HepG2 (cell line): ENCODE results near the gene WSCD1. TPM values are rescaled to one million over a fixed set of nuclear protein-coding genes. Genes with fewer than 3 reads are reported as not detected.

Experiments used
- ATAC-seq: fragments of 200-7000 bp; cut with Tn5 transposase; 3 replicates; pipeline ENCODE4 v1.9.1; 2020; ENCODE audit warnings: mild to moderate bottlenecking, moderate library complexity
- BruUV-seq: library from RNA; stranded (reverse); fragments of 400-500 nt; replicated peaks from 2 replicates; lab custom pipeline; 2021; lab: Mats Ljungman, UMichigan
- CTCF ChIA-PET: fragments of 300-600 bp; formaldehyde crosslinking; extraction: SDS; loops from one replicate; lab custom pipeline; 2021; ENCODE audit warnings: low total read pairs, inconsistent platforms, low intra/inter-chr PET ratio; lab: Yijun Ruan, JAX
- POLR2A ChIA-PET: fragments of 350-600 bp; sonication (Branson Sonifier 250); formaldehyde crosslinking; loops from one replicate; lab custom pipeline; 2020; ENCODE audit warnings: antibody characterized with exemption, inconsistent platforms; lab: Yijun Ruan, JAX
- DNase-seq: peaks from one replicate; pipeline ENCODE4 v3.0.0-alpha.2; 2015; ENCODE audit warnings: low spot score
- FAIRE-seq: peaks from 3 replicates; lab custom pipeline; 2011; peaks lifted over from hg19 to GRCh38; lab: Jason Lieb, UNC
- H2AFZ ChIP-seq: one replicate; pipeline ENCODE4 v1.6.1; 2011; ENCODE audit warnings: low read length, inconsistent platforms
- H3K27ac ChIP-seq: fragments of 300-600 bp; 3 replicates; pipeline ENCODE4 v1.8.0; 2011; ENCODE audit warnings: mixed run types, mild to moderate bottlenecking, mixed read lengths, low read length, inconsistent platforms; ENCODE audit not compliant: insufficient read depth; ENCODE audit errors: extremely low read length
- H3K27me3 ChIP-seq, 2 experiments: fragments of 200-600 bp in 1 of 2; 2 replicates in 1 of 2; 3 replicates in 1 of 2; pipeline versions ENCODE4 v1.6.0 to v1.8.0; 2011; ENCODE audit warnings: low read length in 2 of 2, mild to moderate bottlenecking in 2 of 2, moderate library complexity in 2 of 2, inconsistent platforms in 1 of 2; ENCODE audit not compliant: insufficient read depth in 2 of 2, control insufficient read depth in 1 of 2
- H3K36me3 ChIP-seq, 2 experiments: fragments of 200-600 bp in 1 of 2; replicated peaks in 1 of 2; 2 replicates in 1 of 2; 3 replicates in 1 of 2; pipeline versions ENCODE4 v1.5.1 to v1.8.0; 2011; ENCODE audit warnings: low read length in 2 of 2, inconsistent platforms in 1 of 2; ENCODE audit not compliant: insufficient read depth in 2 of 2, control insufficient read depth in 1 of 2
- H3K4me1 ChIP-seq: 2 replicates; pipeline ENCODE4 v1.5.1; 2012; ENCODE audit warnings: low read length, inconsistent platforms; ENCODE audit not compliant: insufficient read depth
- H3K4me2 ChIP-seq: 2 replicates; pipeline ENCODE4 v1.6.0; 2011; ENCODE audit warnings: low read depth, low read length, inconsistent platforms
- H3K4me3 ChIP-seq, 3 experiments: fragments of 200-600 bp in 1 of 3; sonication (generic), shearing (Covaris generic) in 1 of 3; replicated peaks in 1 of 3; 2 replicates each; pipeline ENCODE4 v1.5.1; 2011 to 2016; ENCODE audit warnings: low read length in 3 of 3, inconsistent platforms in 2 of 3, low read depth in 2 of 3, mild to moderate bottlenecking in 2 of 3, control low read depth in 1 of 3, mixed read lengths in 1 of 3; ENCODE audit not compliant: insufficient read depth in 1 of 3
- H3K79me2 ChIP-seq: one replicate; pipeline ENCODE4 v1.6.1; 2011; ENCODE audit warnings: low read length, inconsistent platforms; ENCODE audit not compliant: insufficient read depth
- H3K9ac ChIP-seq: 2 replicates; pipeline ENCODE4 v1.6.0; 2011; ENCODE audit warnings: mild to moderate bottlenecking, low read depth, low read length, inconsistent platforms; ENCODE audit not compliant: insufficient read depth
- H3K9me3 ChIP-seq: 2 replicates; pipeline ENCODE4 v1.5.1; 2012; ENCODE audit warnings: mild to moderate bottlenecking, low read length
- H4K20me1 ChIP-seq: 2 replicates; pipeline ENCODE4 v1.6.0; 2011; ENCODE audit warnings: inconsistent platforms, mild to moderate bottlenecking, low read length, moderate library complexity; ENCODE audit not compliant: insufficient read depth
- BRCA1 ChIP-seq: sonication (generic); formaldehyde crosslinking; IDR thresholded peaks from 2 replicates; pipeline ENCODE4 v1.4.0; 2020; ENCODE audit warnings: missing genetic modification reagents
- FIP1L1 ChIP-seq: fragments of 200-400 bp; formaldehyde crosslinking; IDR thresholded peaks from 2 replicates; pipeline ENCODE4 v1.6.1; 2018; ENCODE audit warnings: low read depth, mild to moderate bottlenecking, low read length, moderate library complexity, borderline replicate concordance; ENCODE audit not compliant: insufficient read depth
- MAF1 ChIP-seq: sonication (generic); formaldehyde crosslinking; IDR thresholded peaks from 2 replicates; pipeline ENCODE4 v1.5.0; 2020; ENCODE audit warnings: missing genetic modification reagents, borderline replicate concordance
- NFE2L1 ChIP-seq: sonication (generic); formaldehyde crosslinking; IDR thresholded peaks from 2 replicates; pipeline ENCODE4 v1.4.0; 2020; ENCODE audit warnings: missing genetic modification reagents, mild to moderate bottlenecking, borderline replicate concordance
- NR2F2 ChIP-seq: IDR thresholded peaks from 2 replicates; pipeline ENCODE4 v1.6.1; 2012; ENCODE audit warnings: low read depth, inconsistent platforms, borderline replicate concordance
- ZSCAN31 ChIP-seq: sonication (generic); formaldehyde crosslinking; IDR thresholded peaks from 2 replicates; pipeline ENCODE4 v1.5.0; 2020; ENCODE audit warnings: low read depth, mild to moderate bottlenecking, missing genetic modification reagents
- WGBS: methylation state at CpG from one replicate; pipeline ENCODE4 v1.1.6; 2017; ENCODE audit warnings: low lambda C conversion rate; 5-methylcytosine and 5-hydroxymethylcytosine counted together
- in situ Hi-C: cut with HindIII; loops from 2 replicates; pipeline ENCODE4 v1.10.0; 2017; ENCODE audit warnings: low pct_unique_long_range_greater_than_20kb; ENCODE audit not compliant: extremely low pct_ligation_motif_present
- intact Hi-C: fragments of 100-400 bp; cut with micrococcal nuclease; formaldehyde crosslinking; loops from one replicate; pipeline ENCODE4 v1.10.0; 2022; ENCODE audit not compliant: unreplicated experiment
- polyA plus RNA-seq, 8 experiments: library from polyadenylated mRNA; depleted of rRNA in 3 of 8; stranded (reverse) in 7 of 8; unstranded in 1 of 8; fragments of >200 nt; fragmentation: Illumina TruSeq in 4 of 8; extraction: Trizol in 4 of 8; gene quantifications; 2 replicates each; pipeline versions ENCODE4 v1.2.1 to v1.2.3, GENCODE V29; 2011 to 2016; ENCODE audit warnings: low read depth in 4 of 8, missing spikeins in 1 of 8, mixed read lengths in 1 of 8; ENCODE audit not compliant: insufficient read depth in 1 of 8
- total RNA-seq, 5 experiments: library from RNA; depleted of rRNA; stranded (reverse); fragments of >200 nt; fragmentation: Illumina TruSeq; extraction: Trizol; gene quantifications; 2 replicates each; pipeline ENCODE4 v1.2.3, GENCODE V29; 2016; ENCODE audit warnings: low read depth in 1 of 5
- TF ChIP-seq, protein P1 (sequence below): sonication (generic); formaldehyde crosslinking; IDR thresholded peaks from 2 replicates; pipeline ENCODE4 v1.9.0; 2022; ENCODE audit warnings: low read depth, missing genetic modification reagents
- TF ChIP-seq, protein P2 (sequence below): sonication (generic); formaldehyde crosslinking; IDR thresholded peaks from 2 replicates; pipeline ENCODE4 v1.4.0; 2020; ENCODE audit warnings: mild to moderate bottlenecking, missing genetic modification reagents, borderline replicate concordance
- TF ChIP-seq, protein P3 (sequence below), 2 experiments: sonication (generic) in 1 of 2; formaldehyde crosslinking in 1 of 2; IDR thresholded peaks; 2 replicates each; pipeline versions ENCODE4 v1.4.0 to v1.6.1; 2018 to 2020; ENCODE audit warnings: missing genetic modification reagents in 2 of 2, borderline replicate concordance in 1 of 2, low read depth in 1 of 2, mild to moderate bottlenecking in 1 of 2, missing biosample characterization in 1 of 2
- TF ChIP-seq, protein P4 (sequence below): sonication (generic); formaldehyde crosslinking; IDR thresholded peaks from 2 replicates; pipeline ENCODE4 v1.5.1; 2020; ENCODE audit warnings: missing genetic modification reagents, mild to moderate bottlenecking, borderline replicate concordance
- TF ChIP-seq, protein P5 (sequence below): sonication (generic); formaldehyde crosslinking; IDR thresholded peaks from 2 replicates; pipeline ENCODE4 v1.4.0; 2020; ENCODE audit warnings: missing genetic modification reagents

WSCD1 gene
- total and polyA plus RNA-seq, 2 of the 13 experiments (the other 11 are each of a cell fraction or from before 2014, with no cell fraction given), result 0.24 to 2.7 TPM

DNA sequence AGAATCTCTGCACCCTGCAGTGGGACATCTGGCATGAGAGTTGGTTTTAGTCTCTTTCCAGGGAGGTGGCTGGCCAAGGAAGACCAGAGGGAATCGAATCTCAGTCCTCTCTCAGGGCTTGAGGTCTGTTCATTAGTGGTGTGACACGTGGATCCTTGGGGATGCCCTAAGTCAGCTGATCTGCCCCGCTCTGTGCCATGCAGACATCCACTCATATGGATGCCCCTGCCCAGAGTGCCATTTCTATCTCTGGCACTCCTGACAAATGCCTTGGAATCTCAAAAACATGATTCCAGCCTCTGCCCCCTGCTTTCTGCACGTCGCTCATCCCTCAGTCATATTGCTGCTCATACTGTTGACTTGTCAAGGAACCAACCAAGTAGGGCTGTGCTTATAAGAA lies 38.8 kb downstream of the WSCD1 start:
- Histone ChIP-seq H3K79me2 (no peaks in the 10 kb centered on the region), H3K9me3 (no peaks in the 10 kb centered on the region), H3K4me1 (peaks cover 9% of the 10 kb centered on the region; the same call in 1 of the 2 replicates), H3K27me3 (no peaks in the 10 kb centered on the region; a peak in 1 of 5 replicates), H3K4me2 (no peak overlapping the region), H3K9ac (no peak overlapping the region), H2AFZ (no peak overlapping the region), H3K27ac (no peak overlapping the region), H3K4me3 (no peak overlapping the region), H4K20me1 (no peaks in the 10 kb centered on the region), H3K36me3 (no peaks in the 10 kb centered on the region)
- ATAC-seq (no peak), FAIRE-seq (no peak), DNase-seq (no peak)
- CTCF ChIA-PET, result no interaction called here
- intact Hi-C loops (no loop called here), in situ Hi-C loops (no loop called here)
- no TSS peak for BruUV-seq
- WGBS, result 4% methylated on average over 3 of the region's 5 CpGs
- POLR2A ChIA-PET, result no interaction called here
- TF ChIP-seq ZSCAN31 (CRISPR knock-in tag), result no peak
- no peak for TF ChIP-seq MAF1 (CRISPR knock-in tag)
- TF ChIP-seq FIP1L1, result no peak
- no peak for TF ChIP-seq NFE2L1 (CRISPR knock-in tag)
- TF ChIP-seq, protein P1, sequence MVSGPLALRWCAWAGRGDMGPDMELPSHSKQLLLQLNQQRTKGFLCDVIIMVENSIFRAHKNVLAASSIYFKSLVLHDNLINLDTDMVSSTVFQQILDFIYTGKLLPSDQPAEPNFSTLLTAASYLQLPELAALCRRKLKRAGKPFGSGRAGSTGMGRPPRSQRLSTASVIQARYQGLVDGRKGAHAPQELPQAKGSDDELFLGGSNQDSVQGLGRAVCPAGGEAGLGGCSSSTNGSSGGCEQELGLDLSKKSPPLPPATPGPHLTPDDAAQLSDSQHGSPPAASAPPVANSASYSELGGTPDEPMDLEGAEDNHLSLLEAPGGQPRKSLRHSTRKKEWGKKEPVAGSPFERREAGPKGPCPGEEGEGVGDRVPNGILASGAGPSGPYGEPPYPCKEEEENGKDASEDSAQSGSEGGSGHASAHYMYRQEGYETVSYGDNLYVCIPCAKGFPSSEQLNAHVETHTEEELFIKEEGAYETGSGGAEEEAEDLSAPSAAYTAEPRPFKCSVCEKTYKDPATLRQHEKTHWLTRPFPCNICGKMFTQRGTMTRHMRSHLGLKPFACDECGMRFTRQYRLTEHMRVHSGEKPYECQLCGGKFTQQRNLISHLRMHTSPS (CRISPR knock-in tag), result no peak
- no peak for TF ChIP-seq BRCA1 (CRISPR knock-in tag)
- TF ChIP-seq, protein P2, sequence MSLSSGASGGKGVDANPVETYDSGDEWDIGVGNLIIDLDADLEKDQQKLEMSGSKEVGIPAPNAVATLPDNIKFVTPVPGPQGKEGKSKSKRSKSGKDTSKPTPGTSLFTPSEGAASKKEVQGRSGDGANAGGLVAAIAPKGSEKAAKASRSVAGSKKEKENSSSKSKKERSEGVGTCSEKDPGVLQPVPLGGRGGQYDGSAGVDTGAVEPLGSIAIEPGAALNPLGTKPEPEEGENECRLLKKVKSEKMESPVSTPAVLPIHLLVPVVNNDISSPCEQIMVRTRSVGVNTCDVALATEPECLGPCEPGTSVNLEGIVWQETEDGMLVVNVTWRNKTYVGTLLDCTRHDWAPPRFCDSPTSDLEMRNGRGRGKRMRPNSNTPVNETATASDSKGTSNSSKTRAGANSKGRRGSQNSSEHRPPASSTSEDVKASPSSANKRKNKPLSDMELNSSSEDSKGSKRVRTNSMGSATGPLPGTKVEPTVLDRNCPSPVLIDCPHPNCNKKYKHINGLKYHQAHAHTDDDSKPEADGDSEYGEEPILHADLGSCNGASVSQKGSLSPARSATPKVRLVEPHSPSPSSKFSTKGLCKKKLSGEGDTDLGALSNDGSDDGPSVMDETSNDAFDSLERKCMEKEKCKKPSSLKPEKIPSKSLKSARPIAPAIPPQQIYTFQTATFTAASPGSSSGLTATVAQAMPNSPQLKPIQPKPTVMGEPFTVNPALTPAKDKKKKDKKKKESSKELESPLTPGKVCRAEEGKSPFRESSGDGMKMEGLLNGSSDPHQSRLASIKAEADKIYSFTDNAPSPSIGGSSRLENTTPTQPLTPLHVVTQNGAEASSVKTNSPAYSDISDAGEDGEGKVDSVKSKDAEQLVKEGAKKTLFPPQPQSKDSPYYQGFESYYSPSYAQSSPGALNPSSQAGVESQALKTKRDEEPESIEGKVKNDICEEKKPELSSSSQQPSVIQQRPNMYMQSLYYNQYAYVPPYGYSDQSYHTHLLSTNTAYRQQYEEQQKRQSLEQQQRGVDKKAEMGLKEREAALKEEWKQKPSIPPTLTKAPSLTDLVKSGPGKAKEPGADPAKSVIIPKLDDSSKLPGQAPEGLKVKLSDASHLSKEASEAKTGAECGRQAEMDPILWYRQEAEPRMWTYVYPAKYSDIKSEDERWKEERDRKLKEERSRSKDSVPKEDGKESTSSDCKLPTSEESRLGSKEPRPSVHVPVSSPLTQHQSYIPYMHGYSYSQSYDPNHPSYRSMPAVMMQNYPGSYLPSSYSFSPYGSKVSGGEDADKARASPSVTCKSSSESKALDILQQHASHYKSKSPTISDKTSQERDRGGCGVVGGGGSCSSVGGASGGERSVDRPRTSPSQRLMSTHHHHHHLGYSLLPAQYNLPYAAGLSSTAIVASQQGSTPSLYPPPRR (CRISPR knock-in tag), result no peak
- TF ChIP-seq, protein P3, sequence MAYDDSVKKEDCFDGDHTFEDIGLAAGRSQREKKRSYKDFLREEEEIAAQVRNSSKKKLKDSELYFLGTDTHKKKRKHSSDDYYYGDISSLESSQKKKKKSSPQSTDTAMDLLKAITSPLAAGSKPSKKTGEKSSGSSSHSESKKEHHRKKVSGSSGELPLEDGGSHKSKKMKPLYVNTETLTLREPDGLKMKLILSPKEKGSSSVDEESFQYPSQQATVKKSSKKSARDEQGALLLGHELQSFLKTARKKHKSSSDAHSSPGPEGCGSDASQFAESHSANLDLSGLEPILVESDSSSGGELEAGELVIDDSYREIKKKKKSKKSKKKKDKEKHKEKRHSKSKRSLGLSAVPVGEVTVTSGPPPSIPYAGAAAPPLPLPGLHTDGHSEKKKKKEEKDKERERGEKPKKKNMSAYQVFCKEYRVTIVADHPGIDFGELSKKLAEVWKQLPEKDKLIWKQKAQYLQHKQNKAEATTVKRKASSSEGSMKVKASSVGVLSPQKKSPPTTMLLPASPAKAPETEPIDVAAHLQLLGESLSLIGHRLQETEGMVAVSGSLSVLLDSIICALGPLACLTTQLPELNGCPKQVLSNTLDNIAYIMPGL (CRISPR knock-in tag; IDR thresholded peaks at IDR 0.05; ENCODE audit: borderline replicate concordance in 1 of 2, low read depth in 1 of 2), result no peak
- no peak for TF ChIP-seq NR2F2
- TF ChIP-seq, protein P4, sequence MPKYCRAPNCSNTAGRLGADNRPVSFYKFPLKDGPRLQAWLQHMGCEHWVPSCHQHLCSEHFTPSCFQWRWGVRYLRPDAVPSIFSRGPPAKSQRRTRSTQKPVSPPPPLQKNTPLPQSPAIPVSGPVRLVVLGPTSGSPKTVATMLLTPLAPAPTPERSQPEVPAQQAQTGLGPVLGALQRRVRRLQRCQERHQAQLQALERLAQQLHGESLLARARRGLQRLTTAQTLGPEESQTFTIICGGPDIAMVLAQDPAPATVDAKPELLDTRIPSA (CRISPR knock-in tag), result no peak
- TF ChIP-seq, protein P5, sequence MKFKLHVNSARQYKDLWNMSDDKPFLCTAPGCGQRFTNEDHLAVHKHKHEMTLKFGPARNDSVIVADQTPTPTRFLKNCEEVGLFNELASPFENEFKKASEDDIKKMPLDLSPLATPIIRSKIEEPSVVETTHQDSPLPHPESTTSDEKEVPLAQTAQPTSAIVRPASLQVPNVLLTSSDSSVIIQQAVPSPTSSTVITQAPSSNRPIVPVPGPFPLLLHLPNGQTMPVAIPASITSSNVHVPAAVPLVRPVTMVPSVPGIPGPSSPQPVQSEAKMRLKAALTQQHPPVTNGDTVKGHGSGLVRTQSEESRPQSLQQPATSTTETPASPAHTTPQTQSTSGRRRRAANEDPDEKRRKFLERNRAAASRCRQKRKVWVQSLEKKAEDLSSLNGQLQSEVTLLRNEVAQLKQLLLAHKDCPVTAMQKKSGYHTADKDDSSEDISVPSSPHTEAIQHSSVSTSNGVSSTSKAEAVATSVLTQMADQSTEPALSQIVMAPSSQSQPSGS (CRISPR knock-in tag), result no peak
